SK-N-SH (cell line): ENCODE results near the gene INAFM2. TPM values are rescaled to one million over a fixed set of nuclear protein-coding genes. Genes with fewer than 3 reads are reported as not detected.

Experiments used
- CTCF ChIA-PET: fragments of 300-600, 350-600 bp; formaldehyde crosslinking; extraction: SDS; loops from one replicate; lab custom pipeline; 2021; lab: Yijun Ruan, JAX
- POLR2A ChIA-PET: fragments of 350-600 bp; sonication (Branson Sonifier 250); formaldehyde crosslinking; extraction: SDS; loops from one replicate; lab custom pipeline; 2020; ENCODE audit warnings: antibody characterized with exemption, inconsistent platforms; lab: Yijun Ruan, JAX
- DNase-seq: peaks from one replicate; pipeline ENCODE4 v3.0.0; 2012
- H2AFZ ChIP-seq: fragments of 200-600 bp; sonication (generic); 2 replicates; pipeline ENCODE4 v1.8.1; 2016; ENCODE audit warnings: antibody characterized with exemption, mild to moderate bottlenecking, low read depth
- H3F3A ChIP-seq: fragments of 200-600 bp; sonication (generic); replicated peaks from 2 replicates; pipeline ENCODE3; 2016; ENCODE audit warnings: antibody characterized with exemption, mild to moderate bottlenecking; ENCODE audit not compliant: insufficient read depth
- H3K27ac ChIP-seq, 2 experiments: fragments of 200-500 bp in 1 of 2; fragments of 200-600 bp in 1 of 2; sonication (Bioruptor generic) in 1 of 2; sonication (generic), shearing (Covaris generic) in 1 of 2; 2 replicates each; pipeline versions ENCODE4 v1.5.1 to v1.6.1; 2014 to 2016; ENCODE audit warnings: low read depth in 2 of 2, inconsistent platforms in 1 of 2, low read length in 1 of 2, mild to moderate bottlenecking in 1 of 2, mixed read lengths in 1 of 2
- H3K27me3 ChIP-seq: fragments of 200-600 bp; sonication (generic), shearing (Covaris generic); 2 replicates; pipeline ENCODE4 v1.6.1; 2016; ENCODE audit warnings: mixed run types; ENCODE audit not compliant: insufficient read depth
- H3K36me3 ChIP-seq, 2 experiments: fragments of 200-500 bp in 1 of 2; fragments of 200-600 bp in 1 of 2; sonication (Bioruptor generic) in 1 of 2; sonication (generic) in 1 of 2; replicated peaks in 1 of 2; 2 replicates each; pipeline versions ENCODE3 to v1.5.1; 2014 to 2016; ENCODE audit warnings: low read length in 1 of 2, mild to moderate bottlenecking in 1 of 2; ENCODE audit not compliant: insufficient read depth in 2 of 2, control insufficient read depth in 1 of 2
- H3K4me1 ChIP-seq, 2 experiments: fragments of 200-500 bp in 1 of 2; fragments of 200-600 bp in 1 of 2; sonication (Bioruptor generic) in 1 of 2; sonication (generic), shearing (Covaris generic) in 1 of 2; 2 replicates each; pipeline versions ENCODE4 v1.5.1 to v1.6.1; 2014 to 2016; ENCODE audit warnings: low read depth in 1 of 2, low read length in 1 of 2, mixed run types in 1 of 2; ENCODE audit not compliant: insufficient read depth in 2 of 2, control insufficient read depth in 1 of 2
- H3K4me2 ChIP-seq: fragments of 200-600 bp; sonication (generic), shearing (Covaris generic); 2 replicates; pipeline ENCODE4 v1.6.1; 2017; ENCODE audit warnings: mixed run types
- H3K4me3 ChIP-seq, 2 experiments: fragments of 200-500 bp in 1 of 2; fragments of 200-600 bp in 1 of 2; sonication (Bioruptor generic) in 1 of 2; sonication (generic), shearing (Covaris generic) in 1 of 2; 2 replicates each; pipeline versions ENCODE4 v1.5.1 to v1.8.1; 2014 to 2016; ENCODE audit warnings: low read depth in 2 of 2, inconsistent platforms in 1 of 2, low read length in 1 of 2, mild to moderate bottlenecking in 1 of 2, mixed read lengths in 1 of 2, moderate library complexity in 1 of 2
- H3K79me2 ChIP-seq: fragments of 200-600 bp; sonication (generic); 2 replicates; pipeline ENCODE4 v1.8.1; 2017; ENCODE audit warnings: mild to moderate bottlenecking; ENCODE audit not compliant: insufficient read depth
- H3K9ac ChIP-seq: fragments of 200-600 bp; sonication (generic); 2 replicates; pipeline ENCODE4 v1.6.1; 2017; ENCODE audit warnings: mixed run types
- H3K9me2 ChIP-seq: fragments of 200-600 bp; sonication (generic); 2 replicates; pipeline ENCODE4 v1.6.1; 2017; ENCODE audit warnings: mixed run types
- H3K9me3 ChIP-seq: fragments of 200-600 bp; sonication (generic); 2 replicates; pipeline ENCODE4 v1.6.1; 2017; ENCODE audit warnings: mixed run types, mild to moderate bottlenecking, moderate library complexity
- H4K20me1 ChIP-seq: fragments of 200-600 bp; sonication (generic); 2 replicates; pipeline ENCODE4 v1.6.1; 2017; ENCODE audit warnings: mild to moderate bottlenecking, mixed run types; ENCODE audit not compliant: insufficient read depth
- EZH2phosphoT487 ChIP-seq: fragments of 200-600 bp; sonication (generic); IDR thresholded peaks from 2 replicates; pipeline ENCODE4 v1.6.1; 2017; ENCODE audit warnings: low read depth, mixed run types, mild to moderate bottlenecking, antibody characterized with exemption, moderate library complexity, borderline replicate concordance
- FOSL2 ChIP-seq: IDR thresholded peaks from 2 replicates; pipeline ENCODE4 v1.4.0; 2012; ENCODE audit warnings: low read depth, mild to moderate bottlenecking, moderate library complexity, borderline replicate concordance
- FOXJ3 ChIP-seq: sonication (generic); formaldehyde crosslinking; IDR thresholded peaks from 2 replicates; pipeline ENCODE4 v1.5.1; 2020; ENCODE audit warnings: mild to moderate bottlenecking, missing genetic modification reagents
- MXI1 ChIP-seq: IDR thresholded peaks from 2 replicates; pipeline ENCODE4 v1.6.1; 2012; ENCODE audit warnings: mild to moderate bottlenecking, low read depth, low read length, improper control_type of control experiment
- POLR2AphosphoS5 ChIP-seq: IDR thresholded peaks from 2 replicates; pipeline ENCODE4 v1.6.1; 2012; ENCODE audit warnings: low read depth, low read length
- REST ChIP-seq: IDR thresholded peaks from 2 replicates; pipeline ENCODE4 v1.6.1; 2012; ENCODE audit warnings: mild to moderate bottlenecking, low read depth, low read length, moderate library complexity
- USF2 ChIP-seq: fragments of 150-350 bp; IDR thresholded peaks from 2 replicates; pipeline ENCODE4 v1.6.1; 2017; ENCODE audit warnings: antibody characterized with exemption, low read length, low read depth, borderline replicate concordance
- WGBS: methylation state at CpG from one replicate; pipeline ENCODE4 v1.1.6; 2017; ENCODE audit warnings: low lambda C conversion rate; 5-methylcytosine and 5-hydroxymethylcytosine counted together
- polyA plus RNA-seq, 3 experiments: library from polyadenylated mRNA; depleted of rRNA; stranded (reverse); fragments of >200 nt; gene quantifications; 2 replicates each; pipeline ENCODE4 v1.2.3, GENCODE V29; 2012

INAFM2 gene
- polyA plus RNA-seq, 1 of the 3 experiments (the other 2 are of a cell fraction) = 7.8 TPM

- TF ChIP-seq FOSL2 = no peak
- TF ChIP-seq POLR2AphosphoS5 = no peak
- no peak for TF ChIP-seq REST
- TF ChIP-seq MXI1 = no peak
- no peak for TF ChIP-seq EZH2phosphoT487
- TF ChIP-seq USF2 = no peak
Observed at GRCh38 chr15:40295297-40295696, 28.2 kb upstream of the INAFM2 start (continued).

GRCh38 chr15:40295877-40296560, 27.5 kb upstream of the INAFM2 start:
- Histone ChIP-seq H3K4me1 (peaks cover 0 to 18% of the 10 kb centered on the region in 2 experiments; a peak in 2 of 4 replicates), H3K9me3 (no peaks in the 10 kb centered on the region), H3K27me3 (peaks cover 5% of the 10 kb centered on the region; the same call in 1 of the 2 replicates), H3K27ac (no peak overlapping the region), H3K79me2 (no peaks in the 10 kb centered on the region), H3K9me2 (no peaks in the 10 kb centered on the region), H3K36me3 (no peaks in the 10 kb centered on the region), H3F3A (no peaks in the 10 kb centered on the region), H2AFZ (no peak overlapping the region), H3K4me3 (no peak overlapping the region), H3K4me2 (no peak overlapping the region), H3K9ac (no peak overlapping the region), H4K20me1 (no peaks in the 10 kb centered on the region)
- ChIA-PET CTCF (interaction anchor here (1.0 to 66.3 kb wide), 4 partner anchors 8 to 79 kb away, joined by 3 to 2194 read pairs (median 412); partner anchors contain the start of genes CCDC9B, DISP2, INAFM2 and PHGR1), POLR2A (no interaction called here)
- WGBS = 53% methylated on average over 10 of the region's 12 CpGs
- DNase-seq = no peak
- no peak for TF ChIP-seq FOXJ3 (CRISPR knock-in tag)
